OCI-LY1 (cell line): ENCODE data around the gene PER1.

Experiments
- EZH2 ChIP-seq: fragments of 200-600 bp; sonication (generic), shearing (Covaris generic); IDR thresholded peaks from 2 replicates; pipeline ENCODE4 v1.8.0; 2017; ENCODE audit warnings: borderline replicate concordance, mixed run types, mild to moderate bottlenecking, antibody characterized with exemption, low read length, moderate library complexity, mixed read lengths
- TF ChIP-seq, protein P1 (sequence below): fragments of 200-600 bp; sonication (generic), shearing (Covaris generic); IDR thresholded peaks from 2 replicates; pipeline ENCODE4 v1.5.1; 2017; ENCODE audit warnings: mild to moderate bottlenecking, antibody characterized with exemption, low read length, moderate library complexity, mixed read lengths

DNA sequence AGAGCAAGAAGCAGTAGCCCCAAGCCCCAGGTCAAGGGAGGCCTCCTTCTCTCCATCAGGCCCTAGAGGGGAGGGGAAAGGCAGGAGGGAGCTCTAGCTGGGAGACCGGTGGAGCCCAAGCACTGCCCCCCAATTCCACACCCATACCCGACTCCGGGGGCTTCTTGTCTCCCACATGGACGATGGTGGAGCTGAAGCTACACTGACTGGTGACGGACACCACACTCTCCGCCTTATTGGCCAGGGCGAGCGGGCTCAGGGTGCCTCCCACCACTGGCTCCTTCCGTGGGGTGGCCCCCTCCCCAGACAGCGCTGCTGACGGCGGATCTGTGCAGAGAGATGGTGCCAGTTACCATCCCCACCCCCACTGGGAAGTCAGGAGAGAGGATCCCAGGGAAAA lies 6.4 kb downstream of the PER1 start:
- TF ChIP-seq EZH2, result no peak
- TF ChIP-seq, protein P1, sequence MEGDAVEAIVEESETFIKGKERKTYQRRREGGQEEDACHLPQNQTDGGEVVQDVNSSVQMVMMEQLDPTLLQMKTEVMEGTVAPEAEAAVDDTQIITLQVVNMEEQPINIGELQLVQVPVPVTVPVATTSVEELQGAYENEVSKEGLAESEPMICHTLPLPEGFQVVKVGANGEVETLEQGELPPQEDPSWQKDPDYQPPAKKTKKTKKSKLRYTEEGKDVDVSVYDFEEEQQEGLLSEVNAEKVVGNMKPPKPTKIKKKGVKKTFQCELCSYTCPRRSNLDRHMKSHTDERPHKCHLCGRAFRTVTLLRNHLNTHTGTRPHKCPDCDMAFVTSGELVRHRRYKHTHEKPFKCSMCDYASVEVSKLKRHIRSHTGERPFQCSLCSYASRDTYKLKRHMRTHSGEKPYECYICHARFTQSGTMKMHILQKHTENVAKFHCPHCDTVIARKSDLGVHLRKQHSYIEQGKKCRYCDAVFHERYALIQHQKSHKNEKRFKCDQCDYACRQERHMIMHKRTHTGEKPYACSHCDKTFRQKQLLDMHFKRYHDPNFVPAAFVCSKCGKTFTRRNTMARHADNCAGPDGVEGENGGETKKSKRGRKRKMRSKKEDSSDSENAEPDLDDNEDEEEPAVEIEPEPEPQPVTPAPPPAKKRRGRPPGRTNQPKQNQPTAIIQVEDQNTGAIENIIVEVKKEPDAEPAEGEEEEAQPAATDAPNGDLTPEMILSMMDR, result no peak
